A549 (cell line): ENCODE measurements around the gene NEU4. TPM values are rescaled to one million over a fixed set of nuclear protein-coding genes. Genes with fewer than 3 reads are reported as not detected.

ENCODE experiments used
- ATAC-seq, 2 experiments: fragments of 200-7000 bp in 1 of 2; fragments of >200 bp in 1 of 2; cut with Nextera tagmentation in 1 of 2; cut with Tn5 transposase in 1 of 2; 3 replicates each; pipeline versions ENCODE4 v1.8.0 to v1.9.1; 2018 to 2020; ENCODE audit warnings: mild to moderate bottlenecking in 1 of 2, moderate library complexity in 1 of 2
- CTCF ChIA-PET: fragments of 300-600 bp; sonication (Branson Sonifier 250); formaldehyde crosslinking; extraction: SDS; loops from one replicate; lab custom pipeline; 2021; ENCODE audit warnings: antibody characterized with exemption, inconsistent platforms; lab: Yijun Ruan, JAX
- POLR2A ChIA-PET: fragments of 350-600 bp; formaldehyde crosslinking; extraction: SDS; loops from one replicate; lab custom pipeline; 2021; ENCODE audit warnings: antibody characterized with exemption, inconsistent platforms; lab: Yijun Ruan, JAX
- DNase-seq, 2 experiments: peaks; one replicate each; pipeline versions ENCODE4 v3.0.0 to v3.0.0-alpha.2; 2011 to 2016; ENCODE audit warnings: low read depth in 1 of 2, low spot score in 1 of 2
- FAIRE-seq: peaks from 2 replicates; lab custom pipeline; 2011; peaks lifted over from hg19 to GRCh38; lab: Jason Lieb, UNC
- H3K27ac ChIP-seq, 2 experiments: fragments of >200 bp; sonication (Bioruptor Twin); formaldehyde crosslinking; 3 replicates each; pipeline ENCODE4 v1.5.1; 2016 to 2017
- H3K4me1 ChIP-seq: fragments of >200 bp; sonication (Bioruptor Twin); formaldehyde crosslinking; 3 replicates; pipeline ENCODE4 v1.6.1; 2016
- H3K4me2 ChIP-seq: fragments of >200 bp; sonication (Bioruptor Twin); formaldehyde crosslinking; 3 replicates; pipeline ENCODE4 v1.6.1; 2016
- H3K4me3 ChIP-seq: fragments of >200 bp; sonication (Bioruptor Twin); formaldehyde crosslinking; 3 replicates; pipeline ENCODE4 v1.5.1; 2016
- H3K9me3 ChIP-seq: fragments of >200 bp; sonication (Bioruptor Twin); formaldehyde crosslinking; 3 replicates; pipeline ENCODE4 v1.6.1; 2016
- ATOH8 ChIP-seq: fragments of 250-450 bp; sonication (Bioruptor Pico); IDR thresholded peaks from 2 replicates; pipeline ENCODE4 v1.5.0; 2020; ENCODE audit warnings: low read depth, mild to moderate bottlenecking, moderate library complexity
- BCL3 ChIP-seq: fragments of >200 bp; sonication (Bioruptor Twin); formaldehyde crosslinking; IDR thresholded peaks from 3 replicates; pipeline ENCODE4 v1.6.1; 2016
- CBX2 ChIP-seq: fragments of 200-600 bp; sonication (generic); IDR thresholded peaks from 2 replicates; pipeline ENCODE4 v1.6.1; 2016; ENCODE audit warnings: low read depth, mild to moderate bottlenecking, borderline replicate concordance
- CEBPB ChIP-seq, 2 experiments: fragments of >200 bp in 1 of 2; sonication (Bioruptor Twin) in 1 of 2; formaldehyde crosslinking in 1 of 2; IDR thresholded peaks; 2 replicates each; pipeline ENCODE4 v1.6.1; 2012 to 2016
- CTCF ChIP-seq: fragments of >200 bp; sonication (Bioruptor Twin); formaldehyde crosslinking; IDR thresholded peaks from 3 replicates; pipeline ENCODE4 v1.5.1; 2016
- E2F6 ChIP-seq: IDR thresholded peaks from 2 replicates; pipeline ENCODE4 v1.6.1; 2012; ENCODE audit warnings: low read depth, borderline replicate concordance
- EHMT2 ChIP-seq: fragments of 200-600 bp; sonication (generic); IDR thresholded peaks from 2 replicates; pipeline ENCODE4 v1.6.1; 2016; ENCODE audit warnings: antibody characterized with exemption, low read depth, mild to moderate bottlenecking, moderate library complexity
- EP300 ChIP-seq, 2 experiments: fragments of >200 bp; sonication (Bioruptor Twin); formaldehyde crosslinking; IDR thresholded peaks; 2 replicates in 1 of 2; 3 replicates in 1 of 2; pipeline ENCODE4 v1.6.1; 2016 to 2017
- FOSL2 ChIP-seq, 2 experiments: fragments of 450-650 bp in 1 of 2; fragments of >200 bp in 1 of 2; sonication (Bioruptor Twin) in 1 of 2; formaldehyde crosslinking; IDR thresholded peaks; 2 replicates each; pipeline versions ENCODE4 v1.5.0 to v1.6.1; 2016 to 2020; ENCODE audit warnings: mild to moderate bottlenecking in 1 of 2, moderate library complexity in 1 of 2
- HES2 ChIP-seq: fragments of >200 bp; sonication (Bioruptor Twin); formaldehyde crosslinking; IDR thresholded peaks from 2 replicates; pipeline ENCODE4 v1.6.1; 2016
- NPAS2 ChIP-seq: fragments of 250-450 bp; sonication (Bioruptor Pico); IDR thresholded peaks from 2 replicates; pipeline ENCODE4 v1.8.0; 2022; ENCODE audit warnings: mild to moderate bottlenecking, moderate library complexity, borderline replicate concordance
- NR3C1 ChIP-seq: fragments of >200 bp; sonication (Bioruptor Twin); formaldehyde crosslinking; IDR thresholded peaks from 3 replicates; pipeline ENCODE4 v1.6.1; 2017
- PBX3 ChIP-seq: IDR thresholded peaks from 2 replicates; pipeline ENCODE4 v1.6.1; 2012
- PHF8 ChIP-seq: fragments of 200-600 bp; sonication (generic); IDR thresholded peaks from 2 replicates; pipeline ENCODE4 v1.6.1; 2016; ENCODE audit warnings: low read depth, mild to moderate bottlenecking, antibody characterized with exemption, moderate library complexity, borderline replicate concordance
- POLR2A ChIP-seq: IDR thresholded peaks from 2 replicates; pipeline ENCODE4 v1.6.1; 2012; ENCODE audit warnings: mild to moderate bottlenecking, low read length
- RAD21 ChIP-seq, 2 experiments: fragments of >200 bp in 1 of 2; sonication (Bioruptor Twin) in 1 of 2; formaldehyde crosslinking in 1 of 2; IDR thresholded peaks in 1 of 2; conservative IDR thresholded peaks in 1 of 2; 2 replicates in 1 of 2; 3 replicates in 1 of 2; pipeline ENCODE4 v1.6.1; 2012 to 2018; ENCODE audit warnings: inconsistent platforms in 1 of 2
- RARB ChIP-seq: fragments of 250-450 bp; sonication (Bioruptor Pico); IDR thresholded peaks from 2 replicates; pipeline ENCODE4 v1.8.0; 2021; ENCODE audit warnings: mild to moderate bottlenecking, moderate library complexity
- RCOR1 ChIP-seq: fragments of 150-350 bp; IDR thresholded peaks from 2 replicates; pipeline ENCODE4 v1.6.1; 2014; ENCODE audit warnings: antibody characterized with exemption, low read length, low read depth
- TP53 ChIP-seq: fragments of 250-450 bp; sonication (Bioruptor Pico); IDR thresholded peaks from 2 replicates; pipeline ENCODE4 v1.5.0; 2021; ENCODE audit warnings: mild to moderate bottlenecking, moderate library complexity
- ZNF302 ChIP-seq: fragments of 250-450 bp; sonication (Bioruptor Pico); IDR thresholded peaks from 2 replicates; pipeline ENCODE4 v1.9.0; 2021; ENCODE audit warnings: inconsistent platforms, mild to moderate bottlenecking, moderate library complexity
- ZSCAN20 ChIP-seq: fragments of 250-450 bp; sonication (Bioruptor Pico); IDR thresholded peaks from 2 replicates; pipeline ENCODE4 v1.8.0; 2022; ENCODE audit warnings: mild to moderate bottlenecking, moderate library complexity
- WGBS: methylation state at CpG from one replicate; pipeline ENCODE4 v1.1.6; 2017; ENCODE audit errors: missing lambda C conversion rate; 5-methylcytosine and 5-hydroxymethylcytosine counted together
- polyA plus RNA-seq, 4 experiments: library from polyadenylated mRNA; depleted of rRNA in 3 of 4; stranded (reverse); fragments of >200 nt; fragmentation: RNase III in 1 of 4; extraction: RNeasy Plus Mini Kit Qiagen cat#74134 plus additional on column Dnase treatment in 1 of 4; gene quantifications; 2 replicates in 3 of 4; 3 replicates in 1 of 4; pipeline ENCODE4 v1.2.3, GENCODE V29; 2011 to 2017

Gene NEU4
- polyA plus RNA-seq, 2 of the 4 experiments (the other 2 are of a cell fraction) = 0.13 to 0.19 TPM

GRCh38 chr2:241795021-241795999 lies 13.7 kb upstream of the NEU4 start:
- WGBS = 77% methylated on average over 31 of the region's 31 CpGs
- FAIRE-seq = no peak
- TF ChIP-seq CEBPB (IDR thresholded peaks at IDR 0.05) (no peak), EHMT2 (no peak), RARB (no peak)
- H3K4me3 ChIP-seq = no peak overlapping the region
- no peak overlapping the region for H3K4me2 ChIP-seq
- CTCF ChIA-PET = interaction anchor here (0.8 to 1.3 kb wide), 5 partner anchors 15 to 90 kb away, joined by 3 to 4 read pairs (median 3); no protein-coding TSS in a partner anchor
- no peaks in the 10 kb centered on the region for H3K9me3 ChIP-seq
- POLR2A ChIA-PET = no interaction called here
- H3K4me1 ChIP-seq = no peaks in the 10 kb centered on the region; the same call in 2 of the 3 replicates
- ATAC-seq = no peak
- DNase-seq = no peak
- H3K27ac ChIP-seq = no peak overlapping the region

GRCh38 chr2:241796209-241796608 lies 12.8 kb upstream of the NEU4 start:
- POLR2A ChIA-PET = no interaction called here
- FAIRE-seq (no peak), ATAC-seq (no peak), DNase-seq (no peak)
- TF ChIP-seq ZSCAN20 (CRISPR knock-in tag) (no peak), NPAS2 (no peak), BCL3 (no peak), E2F6 (no peak), POLR2A (no peak), TP53 (CRISPR knock-in tag) (no peak), RCOR1 (no peak), FOSL2 (IDR thresholded peaks at IDR 0.05) (no peak), FOSL2 (CRISPR knock-in tag; IDR thresholded peaks at IDR 0.05) (no peak), EP300 (IDR thresholded peaks at IDR 0.05) (no peak), PBX3 (no peak), RAD21 (conservative IDR thresholded peaks at IDR 0.05 in 1 of 2, IDR thresholded peaks at IDR 0.05 in 1 of 2) (no peak), NR3C1 (no peak), CBX2 (no peak), CTCF (no peak), ZNF302 (CRISPR knock-in tag) (no peak), HES2 (no peak), PHF8 (no peak), ATOH8 (no peak)
- Histone ChIP-seq H3K9me3 (no peaks in the 10 kb centered on the region), H3K4me1 (no peaks in the 10 kb centered on the region; the same call in 2 of the 3 replicates), H3K27ac (no peak overlapping the region), H3K4me2 (no peak overlapping the region), H3K4me3 (no peak overlapping the region)
- CTCF ChIA-PET = interaction anchor here (1.0 to 1.3 kb wide), 3 partner anchors 15 to 89 kb away, joined by 3 read pairs; no protein-coding TSS in a partner anchor
- WGBS = 74% methylated on average over 13 of the region's 13 CpGs
